ENCODE results near the gene PEX6. TPM values are rescaled to one million over a fixed set of nuclear protein-coding genes. Genes with fewer than 3 reads are reported as not detected.
"Not testable (repeated sequence)": the region's sequence is repeated elsewhere in the genome, so short reads cannot be mapped to it uniquely, and the experiment has no call there.

PEX6 gene
- total RNA-seq, 1 experiment from 2014 or later: 19.2 TPM

- in situ Hi-C loops (cut with HindIII; ENCODE audit: low sequenced_read_pairs): no loop called here
- no peak for DNase-seq (ENCODE audit: low spot score)
Observed at GRCh38 chr6:43001843-43002242, 22.9 kb upstream of the PEX6 start.

- in situ Hi-C loops (cut with HindIII; ENCODE audit: low sequenced_read_pairs): not testable (repeated sequence)
Observed at GRCh38 chr6:42998205-42998604, 19.2 kb upstream of the PEX6 start.

GRCh38 chr6:42996513-42996912 lies 17.5 kb upstream of the PEX6 start:
- DNase-seq (ENCODE audit: low spot score): no peak
- in situ Hi-C loops (cut with HindIII; ENCODE audit: low sequenced_read_pairs): no loop called here

More at GRCh38 chr6:42998205-42998604, 19.2 kb upstream of the PEX6 start:
- not testable (repeated sequence) for DNase-seq (ENCODE audit: low spot score)

GRCh38 chr6:42993445-42993844 lies 14.5 kb upstream of the PEX6 start:
- in situ Hi-C loops (cut with HindIII; ENCODE audit: low sequenced_read_pairs): no loop called here
- DNase-seq (ENCODE audit: low spot score): no peak

- DNase-seq (ENCODE audit: low spot score): no peak
- in situ Hi-C loops (cut with HindIII; ENCODE audit: low sequenced_read_pairs): no loop called here
Observed at GRCh38 chr6:42989923-42990322, 10.9 kb upstream of the PEX6 start.

GRCh38 chr6:42988486-42989020 lies 9.6 kb upstream of the PEX6 start:
- DNase-seq (ENCODE audit: low spot score): peak; percentile 20
- in situ Hi-C loops (cut with HindIII; ENCODE audit: low sequenced_read_pairs): no loop called here

GRCh38 chr6:42987533-42988451 lies 8.8 kb upstream of the PEX6 start:
- in situ Hi-C loops (cut with HindIII; ENCODE audit: low sequenced_read_pairs): no loop called here
- no peak for DNase-seq (ENCODE audit: low spot score)

- in situ Hi-C loops (cut with HindIII; ENCODE audit: low sequenced_read_pairs): no loop called here
- DNase-seq (ENCODE audit: low spot score): peak; percentile 27
Observed at GRCh38 chr6:42984924-42985475, 6.0 kb upstream of the PEX6 start.

- peak; percentile 100 for DNase-seq (ENCODE audit: low spot score)
- in situ Hi-C loops (cut with HindIII; ENCODE audit: low sequenced_read_pairs): no loop called here
Observed at GRCh38 chr6:42984001-42984923, 5.3 kb upstream of the PEX6 start, which contains the start of gene PPP2R5D. Gene PPP2R5D (plus strand): TSS chr6:42984570. CDS start chr6:42984678, 108 bp downstream.

- no peak for DNase-seq (ENCODE audit: low spot score)
Observed at GRCh38 chr6:42981836-42982235, 2.9 kb upstream of the PEX6 start.

GRCh38 chr6:42979523-42980177 lies 669 bp upstream of the PEX6 start:
- in situ Hi-C loops (cut with HindIII; ENCODE audit: low sequenced_read_pairs): no loop called here
- DNase-seq (ENCODE audit: low spot score): no peak

More at GRCh38 chr6:42981836-42982235, 2.9 kb upstream of the PEX6 start:
- in situ Hi-C loops (cut with HindIII; ENCODE audit: low sequenced_read_pairs): no loop called here

- peak; percentile 19 for DNase-seq (ENCODE audit: low spot score)
- in situ Hi-C loops (cut with HindIII; ENCODE audit: low sequenced_read_pairs): no loop called here
Observed at GRCh38 chr6:42978487-42978838, 518 bp downstream of the PEX6 start.

GRCh38 chr6:42974919-42975505 lies 4.0 kb downstream of the PEX6 start:
- DNase-seq (ENCODE audit: low spot score): no peak
- in situ Hi-C loops (cut with HindIII; ENCODE audit: low sequenced_read_pairs): no loop called here

GRCh38 chr6:42973926-42974325 lies 5.1 kb downstream of the PEX6 start:
- in situ Hi-C loops (cut with HindIII; ENCODE audit: low sequenced_read_pairs): no loop called here
- no peak for DNase-seq (ENCODE audit: low spot score)

- no peak for DNase-seq (ENCODE audit: low spot score)
- in situ Hi-C loops (cut with HindIII; ENCODE audit: low sequenced_read_pairs): no loop called here
Observed at GRCh38 chr6:42971746-42972327, 7.1 kb downstream of the PEX6 start.

- no peak for DNase-seq (ENCODE audit: low spot score)
- in situ Hi-C loops (cut with HindIII; ENCODE audit: low sequenced_read_pairs): no loop called here
Observed at GRCh38 chr6:42970871-42971612, 7.9 kb downstream of the PEX6 start.

- no peak for DNase-seq (ENCODE audit: low spot score)
- in situ Hi-C loops (cut with HindIII; ENCODE audit: low sequenced_read_pairs): no loop called here
Observed at GRCh38 chr6:42969934-42970333, 9.0 kb downstream of the PEX6 start.
